GM18499 (cell line): Measurements from ENCODE around the gene PRRG2.

Experiments
- ATAC-seq: cut with Tn5 transposase; IDR thresholded peaks from one replicate; pipeline ENCODE4 v1.9.1; 2021; ENCODE audit warnings: moderate number of reproducible peaks; ENCODE audit not compliant: insufficient read depth, unreplicated experiment

Gene PRRG2

GRCh38 chr19:49585023-49585422 lies 3.9 kb downstream of the PRRG2 start:
- no peak for ATAC-seq

GRCh38 chr19:49587227-49587626 lies 6.1 kb downstream of the PRRG2 start:
- no peak for ATAC-seq

DNA sequence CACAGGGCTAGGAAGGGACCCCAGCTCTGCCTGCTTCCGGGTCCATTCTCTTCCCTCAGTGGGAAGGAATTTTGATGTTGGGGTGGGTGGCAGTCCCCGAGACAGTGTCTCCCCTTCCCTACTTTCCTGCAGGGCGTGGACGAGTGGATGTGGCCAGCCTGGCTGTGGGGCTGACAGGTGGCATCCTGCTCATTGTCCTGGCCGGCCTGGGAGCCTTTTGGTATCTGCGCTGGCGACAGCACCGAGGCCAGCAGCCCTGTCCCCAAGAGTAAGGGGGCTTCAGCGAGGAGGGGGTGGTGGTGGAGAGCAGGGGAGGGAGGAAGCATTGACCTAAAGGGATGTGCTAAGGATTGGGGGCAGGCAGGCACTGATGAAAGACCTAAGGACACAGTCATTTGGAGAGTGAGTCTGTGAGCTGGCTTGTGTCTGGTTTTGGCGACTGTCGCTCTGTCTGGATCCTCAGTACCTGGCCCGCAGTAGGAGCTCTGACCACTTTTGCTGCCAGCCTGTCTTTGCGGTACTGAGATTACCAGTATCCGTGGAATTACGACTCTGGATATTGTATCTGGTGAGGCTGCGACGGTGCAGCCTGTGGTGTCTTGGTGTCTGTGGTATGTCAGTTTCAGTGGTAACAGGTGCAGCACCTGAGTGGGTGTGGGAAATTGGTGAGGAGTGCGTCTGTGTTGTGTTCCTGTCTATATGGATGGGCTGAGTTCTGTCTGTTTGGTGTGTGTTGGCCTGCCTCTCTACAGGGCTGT lies 7.4 kb downstream of the PRRG2 start:
- ATAC-seq = no peak

- ATAC-seq = no peak
Observed at GRCh38 chr19:49589502-49589905, 8.4 kb downstream of the PRRG2 start.

DNA sequence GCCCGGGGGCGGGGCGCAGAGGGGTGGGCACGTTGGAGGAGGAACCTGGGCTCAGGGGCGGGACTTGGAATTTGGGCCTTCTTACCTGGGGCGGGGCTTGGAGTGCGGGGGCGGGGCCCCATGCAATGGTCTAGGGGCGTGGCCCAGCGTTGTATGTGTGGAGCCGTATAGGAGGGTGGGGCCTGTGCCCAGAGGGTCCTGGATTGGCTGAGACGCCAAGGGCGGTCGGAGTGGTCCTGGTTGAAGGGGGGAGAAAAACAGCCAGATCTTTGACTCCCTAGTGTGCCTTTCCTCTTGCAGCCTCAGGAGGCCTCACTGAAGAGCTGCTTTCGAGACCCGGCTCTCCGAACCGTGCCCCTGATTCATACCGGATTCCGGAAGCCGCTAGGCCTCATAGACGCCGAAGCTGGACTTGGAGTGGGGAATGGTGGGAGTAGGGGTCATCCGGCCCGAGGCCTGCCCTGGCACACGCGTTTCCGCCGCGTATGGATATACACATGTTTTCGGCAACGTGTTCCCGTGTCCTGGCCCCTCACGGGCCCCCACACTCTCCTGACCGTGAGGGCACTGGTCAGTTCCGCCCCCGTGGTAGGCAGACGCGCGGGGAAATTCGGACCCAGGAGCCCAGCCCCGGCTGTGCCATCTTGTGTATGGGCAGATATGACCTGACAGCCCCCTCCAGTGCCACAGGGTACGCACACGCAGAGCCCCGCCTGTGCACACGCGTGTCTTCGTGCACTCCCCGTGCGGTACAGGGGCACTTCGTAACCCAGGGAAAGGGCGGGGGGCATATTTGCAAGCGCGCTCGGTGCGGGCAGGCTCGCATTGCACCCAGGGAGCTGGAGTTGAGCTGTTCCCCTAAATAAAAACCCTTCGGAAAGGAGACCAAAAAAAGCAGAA lies 9.2 kb downstream of the PRRG2 start:
- peak; percentile 49 for ATAC-seq

DNA sequence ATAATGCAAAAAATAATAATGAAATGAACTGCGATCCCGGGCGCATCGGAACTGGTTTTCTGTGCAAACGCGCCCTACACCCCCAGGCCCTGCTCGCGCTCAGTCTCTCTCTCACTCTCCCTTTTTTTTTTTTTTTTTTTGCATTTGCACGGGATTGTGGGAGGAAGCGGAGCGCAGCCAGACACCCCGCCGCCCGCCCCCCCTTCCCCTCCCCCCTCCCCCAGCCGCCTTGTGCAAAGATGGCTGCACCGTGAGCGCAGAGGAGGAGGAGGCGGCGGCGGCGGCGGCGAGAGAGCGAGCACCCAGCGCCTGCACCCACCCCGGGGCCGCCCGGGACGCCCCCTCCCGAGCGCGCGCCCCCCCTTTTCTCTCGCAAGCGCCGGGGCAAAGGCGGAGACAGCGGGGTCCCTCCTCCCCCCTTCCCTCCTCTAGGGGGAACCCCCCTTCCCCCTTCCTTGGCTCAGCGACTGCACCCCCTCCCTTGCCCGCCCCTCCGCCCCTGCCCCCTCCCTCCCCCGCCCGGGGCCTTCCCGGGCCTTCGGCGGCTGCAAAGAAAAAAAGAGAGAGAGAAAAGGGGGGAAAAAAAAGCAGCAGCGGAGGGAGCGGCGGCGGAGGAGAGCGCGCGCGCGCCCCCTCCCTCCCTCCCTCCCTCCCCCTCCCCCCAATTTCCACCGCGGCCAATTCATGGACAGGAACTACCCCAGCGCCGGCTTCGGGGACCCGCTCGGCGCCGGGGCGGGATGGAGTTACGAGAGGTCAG lies 10.0 kb downstream of the PRRG2 start, which contains the start of gene PRR12:
TSS of gene PRR12 (plus strand) at position 212 of the 760 bp plus-strand sequence. CDS start at position 685, 473 bp downstream.
- no peak for ATAC-seq

GRCh38 chr19:49591731-49592485 lies 10.8 kb downstream of the PRRG2 start:
- ATAC-seq = no peak

GRCh38 chr19:49592486-49593232 lies 11.5 kb downstream of the PRRG2 start:
- ATAC-seq = no peak

- peak; percentile 43 for ATAC-seq
Observed at GRCh38 chr19:49593233-49594113, 12.4 kb downstream of the PRRG2 start.

DNA sequence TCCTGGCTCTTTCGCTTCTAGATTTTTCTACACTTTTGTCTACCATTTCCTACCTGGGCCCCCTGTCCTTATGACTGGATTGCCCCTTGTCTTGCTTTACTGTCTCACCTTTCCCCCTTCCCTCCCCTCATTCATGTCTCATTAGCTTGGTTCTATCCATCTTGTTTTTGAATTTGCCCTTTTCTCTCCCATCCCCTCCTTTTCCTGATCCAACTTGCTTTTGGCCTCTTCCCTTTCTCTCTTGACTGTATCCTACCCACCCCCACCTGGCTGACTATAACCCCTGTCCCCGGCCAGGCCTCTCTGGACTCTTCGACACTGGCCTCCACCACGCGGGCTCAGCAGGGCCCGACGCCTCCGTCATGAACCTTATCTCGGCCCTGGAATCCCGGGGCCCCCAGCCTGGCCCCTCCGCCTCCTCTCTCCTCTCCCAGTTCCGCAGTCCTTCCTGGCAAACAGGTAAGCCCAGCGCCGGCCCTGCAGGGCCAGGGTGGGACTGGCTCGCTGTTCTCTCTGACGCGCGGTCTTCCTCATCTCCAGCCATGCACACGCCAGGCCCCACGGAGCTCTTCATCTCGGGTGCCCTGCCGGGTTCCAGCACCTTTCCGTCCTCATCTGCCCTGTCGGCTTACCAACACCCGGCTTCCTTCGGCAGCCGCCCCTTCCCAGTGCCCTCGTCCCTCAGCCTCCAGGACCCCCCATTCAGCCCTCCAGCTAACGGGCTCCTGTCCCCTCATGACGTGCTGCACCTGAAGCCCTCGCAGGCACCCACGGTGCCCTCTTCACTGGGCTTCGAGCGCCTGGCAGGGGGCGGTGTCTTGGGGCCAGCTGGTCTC lies 13.3 kb downstream of the PRRG2 start:
- ATAC-seq = no peak

GRCh38 chr19:49594993-49595818 lies 14.1 kb downstream of the PRRG2 start:
- no peak for ATAC-seq

DNA sequence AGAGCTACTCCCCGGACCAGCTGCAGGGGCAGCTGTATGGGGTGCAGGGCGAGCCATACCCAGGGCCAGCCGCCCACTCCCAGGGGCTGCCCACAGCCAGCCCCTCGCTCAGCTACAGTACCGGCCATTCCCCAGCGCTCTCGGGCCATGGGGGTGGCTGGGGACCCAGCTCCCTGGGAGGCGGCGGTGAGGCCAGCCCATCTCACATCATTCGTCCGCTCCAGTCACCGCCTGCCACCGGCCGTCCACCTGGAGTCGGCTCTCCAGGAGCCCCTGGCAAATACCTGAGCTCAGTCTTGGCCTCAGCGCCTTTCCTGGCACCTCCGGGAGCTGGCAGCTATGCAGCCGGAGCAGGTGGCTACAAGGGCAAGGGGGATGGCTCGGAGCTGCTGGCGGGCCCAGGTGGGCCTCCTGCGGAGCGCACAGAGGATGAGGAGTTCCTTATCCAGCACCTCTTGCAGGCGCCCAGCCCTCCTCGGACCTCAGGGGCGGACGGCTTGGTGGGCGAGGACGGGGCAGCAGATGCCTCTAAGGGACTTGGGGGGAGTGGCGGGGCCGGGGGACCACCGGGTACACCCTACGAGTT lies 14.8 kb downstream of the PRRG2 start:
- ATAC-seq = no peak

- ATAC-seq = no peak
Observed at GRCh38 chr19:49596407-49596806, 15.3 kb downstream of the PRRG2 start.

DNA sequence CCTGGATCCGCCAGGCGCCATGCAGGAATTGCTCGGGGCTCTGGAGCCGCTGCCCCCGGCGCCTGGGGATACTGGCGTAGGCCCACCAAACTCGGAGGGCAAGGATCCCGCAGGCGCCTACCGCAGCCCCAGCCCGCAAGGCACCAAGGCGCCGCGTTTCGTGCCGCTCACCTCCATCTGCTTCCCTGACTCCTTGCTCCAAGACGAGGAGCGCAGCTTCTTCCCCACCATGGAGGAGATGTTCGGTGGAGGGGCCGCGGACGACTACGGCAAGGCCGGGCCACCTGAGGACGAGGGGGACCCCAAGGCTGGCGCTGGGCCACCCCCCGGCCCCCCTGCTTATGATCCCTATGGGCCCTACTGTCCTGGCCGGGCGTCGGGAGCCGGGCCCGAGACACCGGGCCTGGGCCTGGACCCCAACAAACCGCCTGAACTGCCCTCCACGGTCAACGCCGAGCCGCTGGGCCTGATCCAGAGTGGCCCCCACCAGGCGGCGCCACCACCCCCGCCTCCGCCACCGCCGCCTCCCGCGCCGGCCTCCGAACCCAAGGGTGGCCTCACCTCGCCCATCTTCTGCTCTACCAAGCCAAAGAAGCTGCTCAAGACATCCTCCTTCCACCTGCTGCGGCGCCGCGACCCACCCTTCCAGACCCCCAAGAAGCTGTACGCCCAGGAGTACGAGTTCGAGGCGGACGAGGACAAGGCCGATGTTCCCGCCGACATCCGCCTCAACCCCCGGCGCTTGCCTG lies 16.0 kb downstream of the PRRG2 start:
- no peak for ATAC-seq

DNA sequence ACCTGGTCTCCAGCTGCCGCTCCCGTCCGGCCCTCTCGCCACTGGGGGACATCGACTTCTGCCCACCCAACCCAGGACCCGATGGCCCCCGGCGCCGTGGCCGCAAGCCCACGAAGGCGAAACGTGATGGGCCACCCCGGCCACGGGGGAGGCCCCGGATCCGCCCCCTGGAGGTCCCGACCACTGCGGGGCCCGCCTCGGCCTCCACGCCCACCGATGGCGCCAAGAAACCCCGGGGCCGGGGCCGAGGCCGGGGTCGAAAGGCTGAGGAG lies 16.5 kb downstream of the PRRG2 start:
- ATAC-seq = no peak
